DMS 273 (cell line): ENCODE measurements around the gene ACR.
A peak's percentile ranks its signal among the peaks of the same experiment; 100 is the strongest.
"Not testable (repeated sequence)": the region's sequence is repeated elsewhere in the genome, so short reads cannot be mapped to it uniquely, and the experiment has no call there.

ENCODE experiments used
- DNase-seq: peaks from one replicate; lab custom pipeline; 2025; ENCODE audit not compliant: unreplicated experiment; lab: John Stamatoyannopoulos, UW

Gene ACR

DNA sequence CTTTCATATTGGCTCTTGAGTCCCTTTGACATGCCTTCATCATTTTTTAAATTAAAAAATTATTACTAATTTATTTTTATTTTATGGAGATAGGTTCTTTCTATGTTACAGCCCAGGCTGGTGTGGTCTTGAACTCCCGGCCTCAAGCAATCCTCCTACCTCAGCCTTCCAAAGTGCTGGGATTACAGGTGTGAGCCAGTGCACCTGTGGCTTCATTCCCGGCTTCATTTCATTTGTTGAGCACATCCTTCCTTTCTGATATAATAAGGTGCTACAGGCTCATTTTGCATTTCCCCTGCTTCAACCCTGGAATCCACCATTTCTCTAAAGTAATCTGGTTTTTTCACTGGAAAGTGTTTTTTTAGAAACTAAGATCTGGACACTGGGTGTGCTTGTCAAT, 23.8 kb downstream of the ACR start:
- not testable (repeated sequence) for DNase-seq

DNA sequence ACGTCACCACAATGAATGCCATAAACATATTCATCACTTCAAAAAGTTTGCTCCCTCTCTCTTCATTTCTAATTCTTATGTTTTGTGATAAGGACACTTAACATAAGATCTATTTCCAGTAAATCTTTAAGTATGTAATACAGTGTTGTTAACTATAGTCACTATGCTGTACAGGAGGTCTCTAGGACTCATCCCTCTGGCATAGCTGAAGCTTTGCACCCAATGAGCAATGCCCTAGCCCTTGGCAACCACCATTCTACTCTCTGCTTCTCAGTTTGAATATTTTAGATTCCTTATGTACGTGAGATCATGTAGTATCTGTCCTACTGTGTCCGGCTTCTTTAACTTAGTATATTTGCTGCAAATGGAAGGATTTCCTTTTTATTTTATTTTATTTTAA, 26.3 kb downstream of the ACR start:
- not testable (repeated sequence) for DNase-seq

DNA sequence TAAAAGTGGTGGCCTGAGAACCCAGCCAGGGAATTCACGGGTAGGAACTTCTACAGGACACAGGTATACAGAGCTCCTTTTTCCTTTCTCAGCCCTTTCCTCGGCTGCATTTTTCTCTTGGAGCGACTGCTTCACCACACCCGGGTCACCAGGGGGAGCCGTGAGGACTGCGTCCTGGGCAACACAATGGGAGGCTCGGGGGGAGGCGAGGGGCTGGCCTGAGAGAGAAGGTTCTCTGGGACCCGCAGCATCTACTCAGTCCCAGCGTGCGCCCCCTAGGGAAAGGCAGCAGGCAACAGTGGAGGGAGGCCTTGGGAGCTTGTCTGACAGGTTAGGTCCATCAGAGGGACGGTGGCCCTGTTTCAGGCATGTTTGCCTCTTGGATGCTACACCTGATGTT, 37.1 kb downstream of the ACR start:
- DNase-seq: peak; percentile 75

DNA sequence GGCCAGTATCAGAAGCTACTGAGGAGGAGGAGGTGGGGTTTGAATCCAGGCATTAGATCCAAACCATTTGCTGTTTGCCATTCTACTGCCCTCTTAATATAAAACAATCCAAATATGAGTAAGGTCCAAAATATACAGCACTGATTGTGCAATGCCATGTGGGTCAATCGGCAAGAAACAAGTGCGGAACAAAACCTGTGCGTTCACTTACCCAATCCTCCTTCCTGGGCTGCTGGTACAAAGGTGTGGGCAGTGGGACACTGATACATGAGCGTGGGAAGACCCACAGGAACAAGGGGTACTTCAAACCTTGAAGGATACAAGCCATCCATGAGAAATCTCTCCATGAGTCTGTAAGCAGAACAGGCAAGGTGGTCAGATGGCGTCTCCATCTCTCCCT, 39.6 kb downstream of the ACR start:
- not testable (repeated sequence) for DNase-seq

DNA sequence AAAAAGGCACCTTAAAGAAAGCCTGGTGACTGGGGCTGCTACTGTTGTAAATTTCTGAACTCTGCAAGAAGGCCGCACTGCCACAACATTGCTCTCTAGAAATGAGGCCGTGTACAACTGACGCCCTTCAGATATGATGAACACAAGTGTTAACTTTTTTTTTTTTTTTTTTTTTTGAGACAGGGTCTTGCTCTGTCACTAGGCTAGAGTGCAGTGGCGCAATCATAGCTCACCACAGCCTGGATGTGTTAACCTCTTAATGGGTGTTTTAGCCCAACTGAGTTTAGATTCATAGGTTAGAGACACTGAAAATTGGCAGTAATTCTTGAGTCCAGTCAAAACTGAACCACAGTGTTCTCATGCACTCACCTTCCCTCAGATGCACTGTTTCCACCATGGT, 42.2 kb downstream of the ACR start:
- not testable (repeated sequence) for DNase-seq

DNA sequence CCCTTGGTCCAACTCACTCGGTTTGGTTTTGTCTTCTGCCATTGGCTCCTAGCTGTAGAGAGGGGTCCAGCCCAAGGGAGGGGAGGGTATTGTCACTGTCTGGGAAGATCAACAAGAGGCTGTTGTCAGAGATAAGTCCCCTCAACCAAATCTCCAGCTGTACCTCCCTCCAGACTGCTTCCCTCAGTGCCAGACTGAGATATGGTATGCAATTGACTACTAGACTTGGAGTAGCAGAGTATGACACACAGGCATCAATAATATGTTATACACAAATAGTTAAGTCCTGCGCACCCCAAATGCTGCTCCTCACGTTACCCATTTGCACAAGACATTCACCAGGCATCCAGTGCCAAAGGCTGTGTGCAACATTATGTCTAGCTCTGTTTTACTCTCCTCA, 44.2 kb downstream of the ACR start:
- not testable (repeated sequence) for DNase-seq

DNA sequence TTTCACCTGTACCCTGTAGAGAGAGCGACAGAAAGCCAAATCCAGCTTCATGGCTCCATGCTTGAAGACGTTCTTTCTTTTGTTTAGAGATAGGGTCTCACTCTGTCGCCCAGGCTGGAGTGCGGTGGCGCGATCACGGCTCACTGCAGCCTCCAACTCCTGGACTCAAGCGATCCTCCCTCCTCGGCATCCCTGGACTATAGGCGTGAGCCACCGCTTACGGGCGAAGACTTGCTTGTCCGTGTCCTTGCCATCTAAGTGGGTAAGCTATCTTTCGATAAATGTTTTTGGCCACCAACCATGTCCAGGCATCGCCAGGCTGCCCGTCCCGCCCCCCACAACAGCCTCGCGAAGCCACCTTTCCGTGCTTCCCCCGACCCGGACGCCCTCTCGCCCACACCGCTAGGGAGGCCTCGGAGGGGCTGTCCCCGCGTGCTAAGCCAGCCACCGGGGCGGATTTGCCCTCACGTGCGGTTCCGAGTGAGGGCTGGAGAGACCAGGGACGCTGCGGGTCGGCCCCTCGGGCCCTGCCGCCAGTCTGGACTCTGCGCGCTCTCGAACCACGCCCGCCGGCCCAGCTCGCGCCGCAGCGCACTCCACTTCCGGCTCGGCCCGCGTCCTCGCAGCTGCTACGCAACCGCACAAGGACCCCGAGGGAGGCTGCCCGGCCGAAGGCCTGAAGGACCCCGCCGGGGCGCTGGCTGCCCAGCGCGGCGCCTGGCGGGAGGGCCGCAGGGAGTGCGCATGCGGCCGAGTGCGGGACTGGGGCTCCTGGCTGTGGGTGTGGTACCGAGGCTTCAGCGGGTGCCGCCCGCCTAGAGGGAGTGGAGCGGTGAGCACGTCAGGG, 45.3 kb downstream of the ACR start, which contains the start of gene RABL2B:
TSS of gene RABL2B (minus strand) at position 604 of the 847 bp plus-strand sequence. CDS start 1,342 bp downstream, outside the sequence.
- peak; percentile 88 for DNase-seq

DNA sequence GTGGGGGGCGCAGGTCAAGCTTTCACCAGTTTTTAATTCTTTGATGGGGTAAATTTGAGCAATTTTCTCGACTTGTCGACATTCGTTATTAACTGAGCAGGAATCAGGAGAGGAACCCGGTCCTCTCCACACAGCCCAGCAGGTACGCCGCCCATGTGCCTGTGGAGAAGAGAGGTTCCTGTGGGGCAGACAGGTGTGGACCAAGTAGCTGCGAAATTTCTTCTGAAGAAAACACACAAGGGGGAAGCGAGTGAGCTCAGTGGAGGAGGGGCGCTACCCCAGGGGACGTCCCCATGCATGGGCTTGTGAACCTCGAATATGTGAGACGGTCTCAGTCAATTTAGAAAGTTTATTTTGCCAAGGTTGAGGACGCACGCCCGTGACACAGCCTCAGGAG, 45.9 kb downstream of the ACR start:
- DNase-seq: not testable (repeated sequence)

DNA sequence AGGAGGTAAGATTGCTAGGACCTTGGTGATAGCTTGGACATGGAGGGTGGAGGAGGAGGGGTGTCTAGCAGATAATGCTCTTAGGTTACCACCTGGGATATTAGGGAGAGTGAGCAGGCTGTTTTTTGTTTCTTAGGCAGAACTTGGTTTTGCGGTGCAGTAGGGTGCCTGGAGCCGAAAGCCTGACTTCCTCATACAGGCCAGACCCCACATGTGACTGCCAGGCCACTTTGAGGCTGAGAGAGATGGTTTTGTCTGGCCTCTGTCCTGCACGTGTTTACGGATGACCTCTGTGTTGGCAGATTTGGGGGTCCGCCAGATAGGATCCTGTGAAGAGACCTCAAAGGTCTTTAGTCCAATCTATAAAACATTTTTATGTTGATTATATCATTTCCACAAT, 47.3 kb downstream of the ACR start:
- DNase-seq: not testable (repeated sequence)

DNA sequence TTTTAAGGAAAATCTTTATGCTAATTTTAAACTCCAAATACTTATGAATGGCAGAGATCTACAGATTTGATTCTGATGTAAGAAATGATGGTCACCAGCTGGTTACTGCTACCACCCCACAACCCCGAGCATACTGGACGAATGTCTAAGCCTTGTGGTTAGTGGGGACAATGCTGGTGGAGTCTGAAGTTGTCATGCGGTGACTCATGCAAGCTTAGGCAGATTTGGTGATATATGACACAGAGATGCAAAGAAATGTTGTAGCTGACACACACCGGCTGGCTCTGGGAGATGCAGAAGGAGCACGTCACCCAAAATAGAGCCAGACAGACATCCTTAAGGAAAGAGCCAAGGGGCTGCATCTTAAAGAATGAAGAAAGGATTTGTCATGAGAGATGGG, 48.9 kb downstream of the ACR start:
- not testable (repeated sequence) for DNase-seq
